NCI-H345 (cell line): ENCODE data around the gene STK32C.

Experiments used
- DNase-seq: peaks from one replicate; lab custom pipeline; 2025; lab: John Stamatoyannopoulos, UW

Gene STK32C

GRCh38 chr10:132247943-132248342 is 59.8 kb downstream of the STK32C start:
- DNase-seq: no peak

GRCh38 chr10:132246296-132246695 is 61.5 kb downstream of the STK32C start:
- DNase-seq: no peak

GRCh38 chr10:132245056-132245455 is 62.7 kb downstream of the STK32C start:
- no peak for DNase-seq

GRCh38 chr10:132243626-132244025 is 64.1 kb downstream of the STK32C start:
- no peak for DNase-seq

GRCh38 chr10:132243141-132243540 is 64.6 kb downstream of the STK32C start:
- DNase-seq: no peak

GRCh38 chr10:132242103-132242840 is 65.5 kb downstream of the STK32C start:
- DNase-seq: no peak

GRCh38 chr10:132241496-132241895 is 66.3 kb downstream of the STK32C start:
- no peak for DNase-seq

GRCh38 chr10:132241086-132241485 is 66.7 kb downstream of the STK32C start:
- DNase-seq: no peak

GRCh38 chr10:132240581-132240980 is 67.2 kb downstream of the STK32C start:
- DNase-seq: no peak

- no peak for DNase-seq
Observed at GRCh38 chr10:132240156-132240555, 67.6 kb downstream of the STK32C start.

- DNase-seq: no peak
Observed at GRCh38 chr10:132239126-132240031, 68.4 kb downstream of the STK32C start.

- DNase-seq: no peak
Observed at GRCh38 chr10:132238371-132239125, 69.2 kb downstream of the STK32C start.

- DNase-seq: no peak
Observed at GRCh38 chr10:132237871-132238270, 69.9 kb downstream of the STK32C start.

- no peak for DNase-seq
Observed at GRCh38 chr10:132237396-132237795, 70.4 kb downstream of the STK32C start.

GRCh38 chr10:132236881-132237280 is 70.9 kb downstream of the STK32C start:
- DNase-seq: no peak

GRCh38 chr10:132236161-132236560 is 71.6 kb downstream of the STK32C start:
- no peak for DNase-seq

- no peak for DNase-seq
Observed at GRCh38 chr10:132234860-132235259, 72.9 kb downstream of the STK32C start.

GRCh38 chr10:132233501-132234085 is 74.2 kb downstream of the STK32C start:
- DNase-seq: no peak

GRCh38 chr10:132232981-132233380 is 74.8 kb downstream of the STK32C start:
- DNase-seq: no peak

- peak; percentile 77 for DNase-seq
Observed at GRCh38 chr10:132232023-132232951, 75.5 kb downstream of the STK32C start.

GRCh38 chr10:132231656-132232022 is 76.1 kb downstream of the STK32C start:
- no peak for DNase-seq
